Measurements from ENCODE around the gene PKHD1.

DNA sequence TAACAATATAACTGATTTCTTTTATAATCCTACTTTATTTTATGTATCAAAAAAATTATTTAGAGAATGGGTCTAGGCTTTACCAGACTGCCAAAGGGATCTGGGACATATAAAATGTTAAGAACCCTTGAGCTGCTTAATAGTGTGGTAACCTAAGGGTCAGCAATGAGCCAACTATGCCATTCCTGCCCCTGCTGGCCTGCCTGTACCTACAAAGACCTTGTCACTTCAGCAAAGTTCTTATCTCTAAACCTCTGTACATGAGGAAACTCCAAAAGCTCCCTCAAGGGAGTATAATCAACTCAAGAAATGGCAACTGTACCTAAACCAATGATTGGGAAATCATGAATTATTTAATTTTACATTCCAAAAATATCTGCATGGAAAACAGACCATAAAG lies 266.9 kb downstream of the PKHD1 start:
- TF ChIP-seq, protein P1, sequence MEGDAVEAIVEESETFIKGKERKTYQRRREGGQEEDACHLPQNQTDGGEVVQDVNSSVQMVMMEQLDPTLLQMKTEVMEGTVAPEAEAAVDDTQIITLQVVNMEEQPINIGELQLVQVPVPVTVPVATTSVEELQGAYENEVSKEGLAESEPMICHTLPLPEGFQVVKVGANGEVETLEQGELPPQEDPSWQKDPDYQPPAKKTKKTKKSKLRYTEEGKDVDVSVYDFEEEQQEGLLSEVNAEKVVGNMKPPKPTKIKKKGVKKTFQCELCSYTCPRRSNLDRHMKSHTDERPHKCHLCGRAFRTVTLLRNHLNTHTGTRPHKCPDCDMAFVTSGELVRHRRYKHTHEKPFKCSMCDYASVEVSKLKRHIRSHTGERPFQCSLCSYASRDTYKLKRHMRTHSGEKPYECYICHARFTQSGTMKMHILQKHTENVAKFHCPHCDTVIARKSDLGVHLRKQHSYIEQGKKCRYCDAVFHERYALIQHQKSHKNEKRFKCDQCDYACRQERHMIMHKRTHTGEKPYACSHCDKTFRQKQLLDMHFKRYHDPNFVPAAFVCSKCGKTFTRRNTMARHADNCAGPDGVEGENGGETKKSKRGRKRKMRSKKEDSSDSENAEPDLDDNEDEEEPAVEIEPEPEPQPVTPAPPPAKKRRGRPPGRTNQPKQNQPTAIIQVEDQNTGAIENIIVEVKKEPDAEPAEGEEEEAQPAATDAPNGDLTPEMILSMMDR (IDR thresholded peaks at IDR 0.05), result no peak
- TF ChIP-seq POLR2A (IDR thresholded peaks at IDR 0.05), result no peak
